IPS-18c (cell line): Measurements from ENCODE around the gene XKR7.
"Not testable (repeated sequence)": the region's sequence is repeated elsewhere in the genome, so short reads cannot be mapped to it uniquely, and the experiment has no call there.

ENCODE experiments used
- H3K4me3 ChIP-seq: 2 replicates; pipeline ENCODE4 v1.7.0; 2013; ENCODE audit warnings: low read depth, mild to moderate bottlenecking, low read length, moderate library complexity; ENCODE audit not compliant: insufficient read depth
- H3K9me3 ChIP-seq: one replicate; pipeline ENCODE4 v1.6.1; 2013; ENCODE audit warnings: mild to moderate bottlenecking, low read length, moderate library complexity; ENCODE audit not compliant: control insufficient read depth, insufficient read depth

The XKR7 gene

GRCh38 chr20:32019563-32020463 lies 51.9 kb downstream of the XKR7 start:
- H3K4me3 ChIP-seq: peak overlapping the region; percentile 45

GRCh38 chr20:32021091-32021490 lies 53.1 kb downstream of the XKR7 start:
- peaks cover 2% of the 10 kb centered on the region for H3K9me3 ChIP-seq
- no peak overlapping the region for H3K4me3 ChIP-seq

More at GRCh38 chr20:32019563-32020463, 51.9 kb downstream of the XKR7 start:
- H3K9me3 ChIP-seq: peaks cover 2% of the 10 kb centered on the region

GRCh38 chr20:32024683-32025295 lies 56.8 kb downstream of the XKR7 start:
- Histone ChIP-seq H3K4me3 (no peak overlapping the region), H3K9me3 (no peaks in the 10 kb centered on the region)

- H3K9me3 ChIP-seq: no peaks in the 10 kb centered on the region
Observed at GRCh38 chr20:32027643-32028042, 59.7 kb downstream of the XKR7 start.

GRCh38 chr20:32028647-32029372 lies 60.9 kb downstream of the XKR7 start:
- no peaks in the 10 kb centered on the region for H3K9me3 ChIP-seq
- H3K4me3 ChIP-seq: no peak overlapping the region

More at GRCh38 chr20:32027643-32028042, 59.7 kb downstream of the XKR7 start:
- no peak overlapping the region for H3K4me3 ChIP-seq

GRCh38 chr20:32029561-32029960 lies 61.6 kb downstream of the XKR7 start:
- no peaks in the 10 kb centered on the region for H3K9me3 ChIP-seq
- no peak overlapping the region for H3K4me3 ChIP-seq

- H3K4me3 ChIP-seq: peak overlapping the region; percentile 36; the same call in 1 of the 2 replicates
- H3K9me3 ChIP-seq: no peaks in the 10 kb centered on the region
Observed at GRCh38 chr20:32031007-32031958, 63.3 kb downstream of the XKR7 start.

GRCh38 chr20:32033316-32033715 lies 65.4 kb downstream of the XKR7 start:
- Histone ChIP-seq H3K4me3 (no peak overlapping the region), H3K9me3 (no peaks in the 10 kb centered on the region)

- not testable (repeated sequence) for H3K4me3 ChIP-seq, H3K9me3 ChIP-seq
Observed at GRCh38 chr20:32033721-32034120, 65.8 kb downstream of the XKR7 start.

- H3K4me3 ChIP-seq: no peak overlapping the region
Observed at GRCh38 chr20:32034581-32035425, 66.9 kb downstream of the XKR7 start.

GRCh38 chr20:32035426-32035779 lies 67.5 kb downstream of the XKR7 start:
- no peak overlapping the region for H3K4me3 ChIP-seq
- no peaks in the 10 kb centered on the region for H3K9me3 ChIP-seq

More at GRCh38 chr20:32034581-32035425, 66.9 kb downstream of the XKR7 start:
- H3K9me3 ChIP-seq: no peaks in the 10 kb centered on the region

- Histone ChIP-seq H3K9me3 (no peaks in the 10 kb centered on the region), H3K4me3 (no peak overlapping the region)
Observed at GRCh38 chr20:32036252-32036651, 68.3 kb downstream of the XKR7 start.

- no peak overlapping the region for H3K4me3 ChIP-seq
- H3K9me3 ChIP-seq: no peaks in the 10 kb centered on the region
Observed at GRCh38 chr20:32036716-32037485, 69.0 kb downstream of the XKR7 start.

GRCh38 chr20:32037929-32038328 lies 70.0 kb downstream of the XKR7 start:
- H3K4me3 ChIP-seq: no peak overlapping the region

GRCh38 chr20:32040142-32040953 lies 72.4 kb downstream of the XKR7 start:
- no peak overlapping the region for H3K4me3 ChIP-seq
- H3K9me3 ChIP-seq: no peaks in the 10 kb centered on the region

More at GRCh38 chr20:32037929-32038328, 70.0 kb downstream of the XKR7 start:
- H3K9me3 ChIP-seq: no peaks in the 10 kb centered on the region
